Stomach (tissue), 4 donors: Measurements from ENCODE around the gene ASAP2.

Experiments used
- CTCF ChIP-seq, 7 experiments: fragments of 450-650 bp in 4 of 7; fragments of 200-600 bp in 3 of 7; sonication (generic) in 3 of 7; IDR thresholded peaks; one replicate each; pipeline ENCODE4 v1.5.1; 2016 to 2019; ENCODE audit warnings: antibody characterized with exemption in 7 of 7, control low read depth in 2 of 7, mild to moderate bottlenecking in 1 of 7
- EP300 ChIP-seq: sonication (generic); formaldehyde crosslinking; IDR thresholded peaks from one replicate; pipeline ENCODE4 v1.6.1; 2017; ENCODE audit warnings: antibody characterized with exemption
- POLR2AphosphoS5 ChIP-seq, 3 donors: sonication (generic); formaldehyde crosslinking; IDR thresholded peaks; one replicate each; pipeline ENCODE4 v1.6.1; 2016; ENCODE audit warnings: antibody characterized with exemption in 3 of 3

GRCh38 chr2:9331704-9332103 lies 125.1 kb downstream of the ASAP2 start:
- TF ChIP-seq CTCF (IDR thresholded peaks at IDR 0.05) (no peak), EP300 (no peak), POLR2AphosphoS5 (IDR thresholded peaks at IDR 0.05) (no peak)
